HEK293 (cell line): Measurements from ENCODE around the gene NUP210.

Experiments used
- CTCF ChIA-PET: fragments of 350-600 bp; formaldehyde crosslinking; extraction: SDS; loops from one replicate; lab custom pipeline; 2021; ENCODE audit warnings: antibody characterized with exemption; lab: Yijun Ruan, JAX
- POLR2A ChIA-PET: fragments of 300-600 bp; formaldehyde crosslinking; extraction: SDS; loops from one replicate; lab custom pipeline; 2020; ENCODE audit warnings: antibody characterized with exemption, inconsistent platforms; lab: Yijun Ruan, JAX
- H3K27ac ChIP-seq: fragments of 200-500 bp; sonication (Bioruptor generic); 2 replicates; pipeline ENCODE4 v1.5.1; 2014; ENCODE audit warnings: low read depth, low read length, control low read depth, inconsistent platforms; ENCODE audit errors: extremely low read depth
- H3K36me3 ChIP-seq, 2 experiments: fragments of 200-500 bp in 1 of 2; sonication (Bioruptor generic) in 1 of 2; 1 replicate in 1 of 2; 2 replicates in 1 of 2; pipeline ENCODE4 v1.5.1; 2014 to 2017; ENCODE audit warnings: inconsistent platforms in 2 of 2, low read length in 2 of 2; ENCODE audit not compliant: control insufficient read depth in 2 of 2, insufficient read depth in 1 of 2
- H3K4me1 ChIP-seq: fragments of 200-500 bp; sonication (Bioruptor generic); 2 replicates; pipeline ENCODE4 v1.5.1; 2014; ENCODE audit warnings: mild to moderate bottlenecking, low read length, inconsistent platforms; ENCODE audit not compliant: control insufficient read depth, insufficient read depth
- H3K4me3 ChIP-seq: 2 replicates; pipeline ENCODE4 v1.5.1; 2011; ENCODE audit warnings: low read depth, mild to moderate bottlenecking, control low read depth, low read length, moderate library complexity
- H3K9me3 ChIP-seq: fragments of 200-500 bp; sonication (Bioruptor generic); 2 replicates; pipeline ENCODE4 v1.5.1; 2014; ENCODE audit warnings: low read depth, low read length, inconsistent platforms; ENCODE audit not compliant: control insufficient read depth, insufficient read depth
- HOXC10 ChIP-seq: sonication (generic); formaldehyde crosslinking; IDR thresholded peaks from 2 replicates; pipeline ENCODE4 v1.8.1; 2023; ENCODE audit warnings: mild to moderate bottlenecking, missing genetic modification reagents
- SETDB1 ChIP-seq: IDR thresholded peaks from one replicate; pipeline ENCODE4 v1.6.1; 2017; ENCODE audit warnings: mild to moderate bottlenecking, low read length, moderate library complexity, mixed read lengths; ENCODE audit not compliant: insufficient read length
- ZNF18 ChIP-seq: fragments of 450-650 bp; formaldehyde crosslinking; IDR thresholded peaks from 2 replicates; pipeline ENCODE4 v1.5.1; 2016; ENCODE audit warnings: missing biosample characterization, missing genetic modification characterization
- ZNF19 ChIP-seq: fragments of 450-650 bp; formaldehyde crosslinking; IDR thresholded peaks from 2 replicates; pipeline ENCODE4; 2016; ENCODE audit warnings: missing biosample characterization, missing genetic modification characterization, low read depth
- ZNF302 ChIP-seq: fragments of 450-650 bp; formaldehyde crosslinking; IDR thresholded peaks from 2 replicates; pipeline ENCODE4 v1.5.1; 2016; ENCODE audit warnings: missing biosample characterization, missing genetic modification characterization, low read depth
- ZNF311 ChIP-seq: fragments of 450-650 bp; formaldehyde crosslinking; IDR thresholded peaks from 2 replicates; pipeline ENCODE4 v1.5.1; 2017; ENCODE audit warnings: missing biosample characterization, missing genetic modification characterization, borderline replicate concordance
- ZNF394 ChIP-seq: fragments of 450-650 bp; formaldehyde crosslinking; IDR thresholded peaks from 2 replicates; pipeline ENCODE4 v1.5.1; 2016; ENCODE audit warnings: missing biosample characterization, missing genetic modification characterization, mild to moderate bottlenecking, moderate library complexity, borderline replicate concordance
- ZNF529 ChIP-seq: fragments of 450-650 bp; formaldehyde crosslinking; IDR thresholded peaks from 2 replicates; pipeline ENCODE4 v1.5.1; 2017; ENCODE audit warnings: missing genetic modification characterization, missing biosample characterization; ENCODE audit not compliant: insufficient replicate concordance
- ZNF549 ChIP-seq: fragments of 450-650 bp; IDR thresholded peaks from 2 replicates; pipeline ENCODE4 v1.5.1; 2018; ENCODE audit warnings: missing biosample characterization, missing genetic modification characterization, mild to moderate bottlenecking, inconsistent platforms, moderate library complexity
- ZNF704 ChIP-seq: fragments of 450-650 bp; formaldehyde crosslinking; IDR thresholded peaks from 2 replicates; pipeline ENCODE4 v1.5.1; 2016; ENCODE audit warnings: missing biosample characterization, missing genetic modification characterization
- TF ChIP-seq, protein P1 (sequence below): fragments of 450-650 bp; formaldehyde crosslinking; IDR thresholded peaks from 2 replicates; pipeline ENCODE4 v1.5.1; 2016; ENCODE audit warnings: missing biosample characterization, missing genetic modification characterization
- TF ChIP-seq, protein P2 (sequence below): fragments of 450-650 bp; formaldehyde crosslinking; conservative IDR thresholded peaks from 2 replicates; pipeline ENCODE4 v1.5.1; 2016; ENCODE audit warnings: low read depth, missing biosample characterization, missing genetic modification characterization
- TF ChIP-seq, protein P3 (sequence below): fragments of 450-650 bp; formaldehyde crosslinking; IDR thresholded peaks from 2 replicates; pipeline ENCODE4 v1.5.1; 2016; ENCODE audit warnings: missing biosample characterization, missing genetic modification characterization

NUP210 gene

DNA sequence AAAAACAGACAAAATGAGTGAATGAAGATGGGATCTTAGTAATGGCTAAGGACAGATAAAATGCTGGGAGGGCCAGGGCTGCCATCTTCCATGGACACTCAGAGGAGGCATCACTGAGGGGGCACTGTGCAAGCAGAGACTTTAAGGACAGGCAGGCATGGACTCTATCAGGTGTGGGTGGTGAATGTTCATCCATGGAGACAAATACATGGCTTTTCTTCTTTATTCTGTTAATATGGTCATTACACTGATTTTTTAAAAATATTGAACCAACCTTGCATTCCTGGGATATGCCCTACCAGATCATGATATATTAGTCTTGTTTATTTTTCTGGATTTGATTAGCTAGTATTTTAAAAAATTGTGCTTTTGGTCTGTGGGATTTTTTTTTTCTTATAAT lies 12.2 kb downstream of the NUP210 start:
- Histone ChIP-seq H3K27ac (no peak overlapping the region), H3K4me1 (no peaks in the 10 kb centered on the region), H3K9me3 (no peaks in the 10 kb centered on the region), H3K4me3 (no peak overlapping the region), H3K36me3 (peaks cover 0 to 12% of the 10 kb centered on the region in 2 experiments; a peak in 1 of 3 replicates)
- ChIA-PET CTCF (no interaction called here), POLR2A (no interaction called here)
- peak; percentile 64 for TF ChIP-seq SETDB1
- TF ChIP-seq ZNF529 (tag by site-specific recombination): peak; percentile 71
- no peak for TF ChIP-seq ZNF19
- TF ChIP-seq, protein P1, sequence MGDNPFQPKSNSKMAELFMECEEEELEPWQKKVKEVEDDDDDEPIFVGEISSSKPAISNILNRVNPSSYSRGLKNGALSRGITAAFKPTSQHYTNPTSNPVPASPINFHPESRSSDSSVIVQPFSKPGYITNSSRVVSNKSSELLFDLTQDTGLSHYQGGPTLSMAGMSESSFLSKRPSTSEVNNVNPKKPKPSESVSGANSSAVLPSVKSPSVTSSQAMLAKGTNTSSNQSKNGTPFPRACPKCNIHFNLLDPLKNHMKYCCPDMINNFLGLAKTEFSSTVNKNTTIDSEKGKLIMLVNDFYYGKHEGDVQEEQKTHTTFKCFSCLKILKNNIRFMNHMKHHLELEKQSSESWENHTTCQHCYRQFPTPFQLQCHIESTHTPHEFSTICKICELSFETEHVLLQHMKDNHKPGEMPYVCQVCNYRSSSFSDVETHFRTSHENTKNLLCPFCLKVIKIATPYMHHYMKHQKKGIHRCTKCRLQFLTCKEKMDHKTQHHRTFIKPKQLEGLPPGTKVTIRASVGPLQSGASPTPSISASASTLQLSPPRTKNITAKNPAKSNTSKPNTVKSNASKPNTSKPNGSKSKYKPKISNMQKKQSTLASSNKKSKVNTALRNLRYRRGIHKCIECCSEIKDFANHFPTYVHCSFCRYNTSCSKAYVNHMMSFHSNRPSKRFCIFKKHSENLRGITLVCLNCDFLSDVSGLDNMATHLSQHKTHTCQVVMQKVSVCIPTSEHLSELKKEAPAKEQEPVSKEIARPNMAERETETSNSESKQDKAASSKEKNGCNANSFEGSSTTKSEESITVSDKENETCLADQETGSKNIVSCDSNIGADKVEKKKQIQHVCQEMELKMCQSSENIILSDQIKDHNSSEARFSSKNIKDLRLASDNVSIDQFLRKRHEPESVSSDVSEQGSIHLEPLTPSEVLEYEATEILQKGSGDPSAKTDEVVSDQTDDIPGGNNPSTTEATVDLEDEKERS (tag by site-specific recombination): peak; percentile 32; the same call in 1 of the 2 replicates
- TF ChIP-seq ZNF549 (tag by site-specific recombination): no peak
- no peak for TF ChIP-seq ZNF704 (tag by site-specific recombination)

GRCh38 chr3:13407475-13407874 lies 12.6 kb downstream of the NUP210 start:
- POLR2A ChIA-PET: no interaction called here

DNA sequence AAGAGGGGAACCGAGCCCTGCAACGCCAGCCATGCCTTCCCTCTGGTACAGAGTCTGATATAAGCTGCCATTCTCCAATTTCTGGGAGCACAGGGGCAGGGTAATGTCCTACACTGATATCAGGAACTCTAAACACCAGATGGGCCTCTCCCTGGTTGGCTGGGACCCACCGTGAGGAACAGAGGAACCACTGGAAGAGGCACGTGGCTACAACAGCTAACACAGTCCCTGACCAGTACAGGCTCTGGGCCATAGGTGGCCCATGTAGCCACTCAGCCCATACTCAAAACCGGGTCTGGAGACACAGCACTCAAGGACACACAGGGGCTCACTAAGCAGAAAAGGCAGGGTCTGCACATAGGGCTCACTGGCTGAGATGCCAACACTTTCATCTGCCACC lies 13.9 kb downstream of the NUP210 start:
- H3K4me1 ChIP-seq: no peaks in the 10 kb centered on the region
- no peak overlapping the region for H3K4me3 ChIP-seq
- peaks cover 0 to 12% of the 10 kb centered on the region in 2 experiments; a peak in 1 of 3 replicates for H3K36me3 ChIP-seq
- H3K27ac ChIP-seq: no peak overlapping the region
- TF ChIP-seq, protein P2, sequence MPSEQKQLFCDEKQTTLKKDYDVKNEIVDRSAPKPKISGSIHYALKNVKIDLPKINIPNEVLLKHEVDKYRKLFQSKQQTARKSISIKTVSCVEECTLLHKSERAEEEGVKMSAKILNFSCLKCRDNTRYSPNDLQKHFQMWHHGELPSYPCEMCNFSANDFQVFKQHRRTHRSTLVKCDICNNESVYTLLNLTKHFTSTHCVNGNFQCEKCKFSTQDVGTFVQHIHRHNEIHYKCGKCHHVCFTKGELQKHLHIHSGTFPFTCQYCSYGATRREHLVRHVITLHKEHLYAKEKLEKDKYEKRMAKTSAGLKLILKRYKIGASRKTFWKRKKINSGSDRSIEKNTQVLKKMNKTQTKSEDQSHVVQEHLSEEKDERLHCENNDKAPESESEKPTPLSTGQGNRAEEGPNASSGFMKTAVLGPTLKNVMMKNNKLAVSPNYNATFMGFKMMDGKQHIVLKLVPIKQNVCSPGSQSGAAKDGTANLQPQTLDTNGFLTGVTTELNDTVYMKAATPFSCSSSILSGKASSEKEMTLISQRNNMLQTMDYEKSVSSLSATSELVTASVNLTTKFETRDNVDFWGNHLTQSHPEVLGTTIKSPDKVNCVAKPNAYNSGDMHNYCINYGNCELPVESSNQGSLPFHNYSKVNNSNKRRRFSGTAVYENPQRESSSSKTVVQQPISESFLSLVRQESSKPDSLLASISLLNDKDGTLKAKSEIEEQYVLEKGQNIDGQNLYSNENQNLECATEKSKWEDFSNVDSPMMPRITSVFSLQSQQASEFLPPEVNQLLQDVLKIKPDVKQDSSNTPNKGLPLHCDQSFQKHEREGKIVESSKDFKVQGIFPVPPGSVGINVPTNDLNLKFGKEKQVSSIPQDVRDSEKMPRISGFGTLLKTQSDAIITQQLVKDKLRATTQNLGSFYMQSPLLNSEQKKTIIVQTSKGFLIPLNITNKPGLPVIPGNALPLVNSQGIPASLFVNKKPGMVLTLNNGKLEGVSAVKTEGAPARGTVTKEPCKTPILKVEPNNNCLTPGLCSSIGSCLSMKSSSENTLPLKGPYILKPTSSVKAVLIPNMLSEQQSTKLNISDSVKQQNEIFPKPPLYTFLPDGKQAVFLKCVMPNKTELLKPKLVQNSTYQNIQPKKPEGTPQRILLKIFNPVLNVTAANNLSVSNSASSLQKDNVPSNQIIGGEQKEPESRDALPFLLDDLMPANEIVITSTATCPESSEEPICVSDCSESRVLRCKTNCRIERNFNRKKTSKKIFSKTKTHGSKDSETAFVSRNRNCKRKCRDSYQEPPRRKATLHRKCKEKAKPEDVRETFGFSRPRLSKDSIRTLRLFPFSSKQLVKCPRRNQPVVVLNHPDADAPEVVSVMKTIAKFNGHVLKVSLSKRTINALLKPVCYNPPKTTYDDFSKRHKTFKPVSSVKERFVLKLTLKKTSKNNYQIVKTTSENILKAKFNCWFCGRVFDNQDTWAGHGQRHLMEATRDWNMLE (tag by site-specific recombination): no peak
- TF ChIP-seq ZNF302 (tag by site-specific recombination) (no peak), ZNF18 (tag by site-specific recombination) (no peak)
- TF ChIP-seq, protein P3, sequence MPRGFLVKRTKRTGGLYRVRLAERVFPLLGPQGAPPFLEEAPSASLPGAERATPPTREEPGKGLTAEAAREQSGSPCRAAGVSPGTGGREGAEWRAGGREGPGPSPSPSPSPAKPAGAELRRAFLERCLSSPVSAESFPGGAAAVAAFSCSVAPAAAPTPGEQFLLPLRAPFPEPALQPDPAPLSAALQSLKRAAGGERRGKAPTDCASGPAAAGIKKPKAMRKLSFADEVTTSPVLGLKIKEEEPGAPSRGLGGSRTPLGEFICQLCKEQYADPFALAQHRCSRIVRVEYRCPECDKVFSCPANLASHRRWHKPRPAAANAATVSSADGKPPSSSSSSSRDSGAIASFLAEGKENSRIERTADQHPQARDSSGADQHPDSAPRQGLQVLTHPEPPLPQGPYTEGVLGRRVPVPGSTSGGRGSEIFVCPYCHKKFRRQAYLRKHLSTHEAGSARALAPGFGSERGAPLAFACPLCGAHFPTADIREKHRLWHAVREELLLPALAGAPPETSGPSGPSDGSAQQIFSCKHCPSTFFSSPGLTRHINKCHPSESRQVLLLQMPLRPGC (tag by site-specific recombination): no peak
- POLR2A ChIA-PET: interaction anchor here (1.4 kb wide), 1 partner anchor 9 kb away, joined by 5 read pairs; no protein-coding TSS in a partner anchor
- CTCF ChIA-PET: interaction anchor here (0.6 to 2.2 kb wide), 3 partner anchors 11 to 314 kb away, joined by 3 to 13 read pairs (median 3); no protein-coding TSS in a partner anchor
- no peaks in the 10 kb centered on the region for H3K9me3 ChIP-seq

More at GRCh38 chr3:13407475-13407874, 12.6 kb downstream of the NUP210 start:
- Histone ChIP-seq H3K9me3 (no peaks in the 10 kb centered on the region), H3K4me3 (no peak overlapping the region), H3K36me3 (peaks cover 0 to 12% of the 10 kb centered on the region in 2 experiments; a peak in 1 of 3 replicates), H3K27ac (no peak overlapping the region), H3K4me1 (no peaks in the 10 kb centered on the region)
- CTCF ChIA-PET: no interaction called here
- TF ChIP-seq ZNF311 (0 out of 2 replicates have a peak, but pooled peaks have one; percentile 56), ZNF394 (tag by site-specific recombination) (peak; percentile 37; the same call in 1 of the 2 replicates), HOXC10 (no peak)
